IPS-20b (cell line): ENCODE data around the gene EHD3.

Source experiments
- H3K27ac ChIP-seq: one replicate; pipeline ENCODE4 v1.5.1; 2013; ENCODE audit warnings: low read length
- H3K27me3 ChIP-seq: 2 replicates; pipeline ENCODE4 v1.6.1; 2013; ENCODE audit warnings: mild to moderate bottlenecking, low read length, inconsistent platforms; ENCODE audit not compliant: insufficient read depth
- H3K36me3 ChIP-seq: 2 replicates; pipeline ENCODE4 v1.6.1; 2013; ENCODE audit warnings: low read depth, mild to moderate bottlenecking, inconsistent platforms, low read length, moderate library complexity; ENCODE audit not compliant: insufficient read depth
- H3K4me1 ChIP-seq: 2 replicates; pipeline ENCODE4 v1.6.1; 2013; ENCODE audit warnings: mild to moderate bottlenecking, control low read depth, inconsistent platforms, low read length, moderate library complexity; ENCODE audit not compliant: insufficient read depth
- H3K4me3 ChIP-seq: 2 replicates; pipeline ENCODE4 v1.5.1; 2013; ENCODE audit warnings: mild to moderate bottlenecking, low read length, inconsistent platforms
- H3K9ac ChIP-seq: 2 replicates; pipeline ENCODE4 v1.6.1; 2013; ENCODE audit warnings: low read depth, mild to moderate bottlenecking, inconsistent platforms, low read length, moderate library complexity
- H3K9me3 ChIP-seq: 2 replicates; pipeline ENCODE4 v1.6.1; 2013; ENCODE audit warnings: mild to moderate bottlenecking, low read depth, low read length, inconsistent platforms; ENCODE audit not compliant: insufficient read depth

The EHD3 gene

DNA sequence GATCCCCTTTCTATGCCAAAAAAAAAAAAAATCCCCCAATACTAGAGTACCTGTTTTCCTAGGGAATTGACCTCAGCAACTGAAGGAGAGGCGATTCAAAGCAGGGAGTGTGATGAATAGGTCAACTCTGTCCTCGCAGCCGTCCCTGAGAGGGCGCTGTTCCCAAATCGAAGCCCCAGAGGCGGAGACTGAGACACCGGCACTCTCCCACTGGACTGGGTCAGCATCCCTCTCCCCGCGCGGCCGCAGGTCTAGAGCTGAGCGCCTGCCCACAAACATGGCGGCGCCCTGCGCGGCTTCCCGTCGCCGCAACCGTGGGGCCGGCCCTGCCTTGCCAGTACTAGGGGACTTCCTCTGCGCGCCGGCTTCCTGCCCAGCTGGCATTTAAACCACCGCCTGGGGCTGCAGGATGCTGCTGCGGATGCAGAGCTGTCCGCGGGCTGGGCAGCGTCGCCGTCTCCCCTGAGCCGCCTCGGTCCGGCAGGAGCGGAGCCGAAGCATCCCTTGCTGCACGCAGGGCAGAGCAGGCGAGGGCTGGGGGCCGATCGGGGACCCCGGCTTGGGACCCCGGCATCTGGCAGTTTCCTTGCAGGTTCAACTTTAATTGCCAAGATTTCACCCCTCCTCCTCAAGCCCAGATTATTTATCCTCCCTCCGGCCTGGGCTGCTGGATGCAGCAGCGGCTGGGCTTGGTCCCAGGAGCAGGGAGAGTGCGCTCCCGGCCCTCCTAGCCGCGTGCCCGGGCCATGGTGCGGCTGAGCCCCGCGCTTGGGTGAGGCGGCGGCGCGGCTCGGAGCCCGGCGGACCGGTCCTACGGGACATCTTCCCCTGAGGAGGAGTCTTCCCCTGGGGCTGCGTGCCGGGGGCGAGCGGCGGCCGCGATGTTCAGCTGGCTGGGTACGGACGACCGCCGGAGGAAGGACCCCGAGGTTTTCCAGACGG lies at the start of gene EHD3:
Gene EHD3 (plus strand): TSS at position 412 of the 942 bp plus-strand sequence. CDS start 470 bp downstream, at position 882.
- Histone ChIP-seq H3K36me3 (no peaks in the 10 kb centered on the region), H3K27ac (no peak within 1 kb of the TSS), H3K4me3 (peak within 1 kb of the TSS; percentile 86), H3K4me1 (peaks cover 4% of the 10 kb centered on the region; the same call in 1 of the 2 replicates), H3K9me3 (no peaks in the 10 kb centered on the region), H3K27me3 (peaks cover 13% of the 10 kb centered on the region), H3K9ac (peak within 1 kb of the TSS; percentile 70; the same call in 1 of the 2 replicates)

DNA sequence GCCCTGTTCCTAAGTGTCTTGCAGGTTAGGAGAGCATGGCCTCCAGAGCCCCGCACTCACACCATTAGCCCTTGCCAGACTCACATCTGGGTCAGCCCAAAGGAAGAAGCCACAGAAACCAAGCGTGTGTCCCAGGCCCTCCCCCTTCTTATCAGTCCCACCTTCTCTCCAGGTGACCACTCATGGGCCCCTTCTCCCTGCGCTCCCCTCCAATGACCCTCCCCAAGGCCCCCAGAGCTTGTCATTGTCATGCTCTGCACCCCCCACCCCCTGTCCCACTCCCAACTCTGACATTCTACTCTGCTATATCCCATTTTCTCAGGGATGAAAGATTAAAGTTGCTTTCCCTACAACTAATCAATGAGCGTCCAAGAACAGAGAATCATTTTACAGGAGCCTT lies 46.8 kb upstream of the EHD3 start:
- Histone ChIP-seq H3K27ac (no peak overlapping the region), H3K36me3 (no peaks in the 10 kb centered on the region), H3K4me1 (no peaks in the 10 kb centered on the region), H3K9ac (no peak overlapping the region), H3K27me3 (0 out of 2 replicates have a peak, but pooled peaks cover 4% of the 10 kb centered on the region), H3K9me3 (no peaks in the 10 kb centered on the region), H3K4me3 (no peak overlapping the region)

DNA sequence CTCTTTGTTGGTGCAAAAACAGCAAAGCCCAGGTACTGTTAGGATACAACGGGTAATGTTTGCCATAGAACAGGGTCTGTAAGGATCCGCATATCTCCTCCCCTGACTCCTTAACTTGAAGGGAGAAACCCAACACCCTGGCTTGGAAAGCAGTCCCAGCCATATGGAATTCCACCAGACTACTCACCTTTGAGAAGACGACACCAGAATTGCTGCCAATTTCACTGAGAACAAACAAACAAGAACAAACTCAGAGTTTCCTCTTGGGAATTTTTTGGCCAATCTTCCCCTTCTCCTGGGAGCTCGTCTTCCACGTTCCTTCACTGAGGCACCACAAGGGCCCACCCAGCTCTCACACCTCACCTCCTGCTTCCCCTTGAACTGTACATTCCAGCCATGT lies 45.8 kb upstream of the EHD3 start:
- Histone ChIP-seq H3K36me3 (no peaks in the 10 kb centered on the region), H3K27me3 (0 out of 2 replicates have a peak, but pooled peaks cover 4% of the 10 kb centered on the region), H3K4me1 (no peaks in the 10 kb centered on the region), H3K27ac (no peak overlapping the region), H3K9ac (no peak overlapping the region), H3K9me3 (no peaks in the 10 kb centered on the region), H3K4me3 (no peak overlapping the region)

DNA sequence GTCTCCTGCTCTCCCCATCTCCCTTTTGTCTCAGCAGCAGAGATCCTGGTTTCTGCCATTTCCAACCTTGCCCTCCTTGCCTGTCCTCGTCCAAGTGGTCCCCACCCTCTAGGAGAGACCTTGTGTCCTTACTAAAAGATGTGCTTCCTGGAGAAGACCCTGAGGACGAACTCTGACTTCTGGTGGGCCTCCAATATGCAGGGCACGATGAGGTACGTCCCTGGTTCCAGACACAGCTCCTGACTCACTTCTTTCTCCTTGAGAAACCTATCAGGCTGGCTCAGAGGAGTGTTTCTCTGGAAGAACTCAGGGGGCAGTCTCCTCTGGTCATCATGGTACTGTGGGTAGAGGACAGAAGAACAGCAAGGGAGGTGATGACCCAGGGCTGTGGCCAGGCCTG lies 44.8 kb upstream of the EHD3 start:
- Histone ChIP-seq H3K4me3 (no peak overlapping the region), H3K27ac (no peak overlapping the region), H3K27me3 (0 out of 2 replicates have a peak, but pooled peaks cover 4% of the 10 kb centered on the region), H3K4me1 (no peaks in the 10 kb centered on the region), H3K9me3 (no peaks in the 10 kb centered on the region), H3K36me3 (no peaks in the 10 kb centered on the region), H3K9ac (no peak overlapping the region)

DNA sequence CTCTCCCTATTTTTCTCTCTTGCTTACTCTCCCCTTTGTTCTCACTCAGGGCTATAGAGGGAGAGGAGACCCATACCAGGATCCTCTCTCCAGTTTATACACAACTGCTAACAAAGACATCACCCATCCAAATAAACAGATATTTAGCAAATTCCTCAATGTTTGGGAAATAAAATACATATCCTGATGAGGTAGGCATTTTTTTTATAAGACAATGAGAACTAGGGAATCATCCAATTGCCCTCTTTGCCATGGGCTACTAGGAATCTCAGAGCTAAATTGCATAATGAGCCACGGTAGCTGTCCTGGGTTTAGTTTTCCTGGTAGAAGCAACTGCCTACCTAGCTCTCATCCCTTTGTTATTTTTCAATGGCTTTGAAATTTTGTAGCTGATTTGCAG lies 43.8 kb upstream of the EHD3 start:
- Histone ChIP-seq H3K4me3 (no peak overlapping the region), H3K4me1 (no peaks in the 10 kb centered on the region), H3K9ac (no peak overlapping the region), H3K27ac (no peak overlapping the region), H3K9me3 (no peaks in the 10 kb centered on the region), H3K36me3 (no peaks in the 10 kb centered on the region), H3K27me3 (no peaks in the 10 kb centered on the region)

DNA sequence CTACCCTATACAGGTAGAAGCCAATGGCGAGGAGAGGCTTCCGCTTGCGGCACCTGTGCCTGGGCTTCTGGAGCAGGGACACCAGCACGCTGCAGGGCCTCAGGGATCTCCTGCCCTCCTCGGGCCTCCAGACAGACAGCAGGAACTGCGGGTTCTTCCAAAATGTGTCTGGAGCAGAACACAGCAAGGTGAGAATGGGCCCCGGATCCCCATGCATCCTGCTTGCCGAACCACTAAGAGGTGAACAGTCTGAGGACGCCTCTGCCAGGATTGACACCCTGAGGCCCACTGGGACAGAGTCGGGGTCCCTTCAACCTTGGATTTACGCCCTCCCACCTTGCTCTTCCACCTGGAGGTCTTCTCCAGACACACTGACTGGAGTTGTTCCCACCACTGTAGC lies 42.0 kb upstream of the EHD3 start:
- no peaks in the 10 kb centered on the region for H3K4me1 ChIP-seq
- H3K9me3 ChIP-seq = no peaks in the 10 kb centered on the region
- no peaks in the 10 kb centered on the region for H3K36me3 ChIP-seq
- H3K9ac ChIP-seq = no peak overlapping the region; the same call in 1 of the 2 replicates
- H3K27ac ChIP-seq = no peak overlapping the region
- H3K4me3 ChIP-seq = no peak overlapping the region
- no peaks in the 10 kb centered on the region for H3K27me3 ChIP-seq

DNA sequence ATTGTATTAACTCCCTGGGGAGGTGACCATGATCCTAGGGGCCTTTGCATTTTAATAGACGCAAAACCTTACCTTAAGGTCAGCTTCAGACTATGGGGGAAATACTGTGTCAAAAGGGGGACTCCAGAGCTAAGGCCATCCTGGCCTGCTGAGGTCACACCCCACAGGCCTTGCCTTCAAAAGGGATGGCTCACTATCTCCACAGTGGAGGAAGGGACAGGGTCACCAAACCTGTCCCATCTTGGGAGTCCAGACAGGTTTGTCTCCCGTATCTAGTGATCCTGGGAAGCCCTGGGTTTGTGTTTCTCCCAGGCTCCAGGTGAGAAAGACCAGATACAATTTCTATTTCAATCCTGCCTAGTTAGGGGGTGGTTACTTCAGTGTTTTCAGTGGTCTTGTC lies 41.6 kb upstream of the EHD3 start:
- Histone ChIP-seq H3K36me3 (no peaks in the 10 kb centered on the region), H3K4me1 (no peaks in the 10 kb centered on the region), H3K9ac (no peak overlapping the region; the same call in 1 of the 2 replicates), H3K4me3 (no peak overlapping the region), H3K27ac (no peak overlapping the region), H3K27me3 (no peaks in the 10 kb centered on the region), H3K9me3 (no peaks in the 10 kb centered on the region)

DNA sequence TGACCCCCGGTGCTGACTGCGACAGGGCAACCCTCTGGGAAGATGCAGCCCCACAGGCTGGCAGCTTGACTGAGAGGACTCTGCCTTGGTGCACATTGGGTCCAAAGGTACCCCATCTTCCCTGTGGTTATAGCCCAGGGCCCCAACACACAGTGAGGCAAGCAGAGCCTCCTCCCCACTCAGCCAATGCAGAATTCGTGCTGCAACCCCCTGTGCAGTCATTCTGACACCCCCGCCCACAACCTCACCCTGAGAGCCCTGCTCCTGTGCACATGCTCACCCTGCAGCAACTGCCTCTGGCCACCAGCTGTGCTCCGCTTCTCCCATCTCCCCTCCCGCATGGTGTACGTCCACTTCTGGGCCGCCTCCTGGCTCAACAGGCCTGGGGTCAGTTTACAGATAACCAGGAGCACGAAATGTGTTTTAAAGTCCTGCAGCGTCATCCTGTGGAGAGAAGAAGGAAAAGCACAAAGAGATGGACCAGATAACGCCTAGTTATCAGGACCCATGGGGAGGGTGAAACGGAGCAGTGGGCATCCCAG lies 41.0 kb upstream of the EHD3 start:
- Histone ChIP-seq H3K27me3 (no peaks in the 10 kb centered on the region), H3K27ac (no peak overlapping the region), H3K4me3 (no peak overlapping the region), H3K9ac (no peak overlapping the region), H3K4me1 (no peaks in the 10 kb centered on the region), H3K9me3 (no peaks in the 10 kb centered on the region), H3K36me3 (no peaks in the 10 kb centered on the region)

DNA sequence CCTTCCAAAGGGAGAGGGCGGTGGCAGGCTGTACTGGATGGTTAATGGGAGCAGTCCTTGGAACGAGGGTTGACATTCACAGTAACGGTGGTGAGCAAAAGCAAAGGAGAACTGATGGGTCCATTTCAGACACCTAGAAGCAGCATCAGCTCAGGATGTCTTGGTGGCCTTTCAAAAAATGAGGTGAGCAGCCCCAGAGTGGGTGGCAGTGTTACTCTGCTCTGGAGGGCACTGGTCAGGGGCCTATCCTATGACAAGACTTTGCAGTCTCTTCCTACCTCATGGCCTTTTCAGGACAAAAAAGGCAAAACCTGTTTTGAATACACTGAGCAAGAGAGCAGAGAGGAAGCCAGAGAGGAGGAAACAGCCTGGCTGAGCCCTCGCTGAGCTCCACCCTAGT lies 40.1 kb upstream of the EHD3 start:
- Histone ChIP-seq H3K36me3 (no peaks in the 10 kb centered on the region), H3K27me3 (no peaks in the 10 kb centered on the region), H3K4me1 (no peaks in the 10 kb centered on the region)

DNA sequence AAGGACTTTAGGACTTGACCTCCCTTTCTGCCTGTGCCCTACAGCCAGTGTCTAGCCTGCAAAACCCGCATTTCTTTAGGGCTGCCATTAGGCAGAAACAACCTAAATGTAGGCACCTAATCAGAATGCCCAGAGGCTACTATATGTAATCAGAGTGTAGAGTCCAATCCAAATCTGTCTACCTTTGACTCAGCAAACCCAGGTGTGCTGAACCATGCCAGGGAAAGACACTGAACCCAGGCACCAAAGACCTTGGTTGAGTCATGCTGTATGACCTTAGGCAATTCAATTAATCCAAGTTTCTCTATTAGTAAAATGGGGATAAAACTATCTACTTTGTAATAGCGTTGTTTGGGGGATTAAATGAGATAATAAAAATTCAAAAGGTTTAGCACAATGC lies 37.3 kb upstream of the EHD3 start:
- Histone ChIP-seq H3K9me3 (no peaks in the 10 kb centered on the region), H3K27ac (no peak overlapping the region), H3K4me3 (no peak overlapping the region), H3K27me3 (no peaks in the 10 kb centered on the region), H3K9ac (no peak overlapping the region), H3K36me3 (no peaks in the 10 kb centered on the region), H3K4me1 (no peaks in the 10 kb centered on the region)

More for the DNA sequence above, 40.1 kb upstream of the EHD3 start:
- no peaks in the 10 kb centered on the region for H3K9me3 ChIP-seq
- H3K9ac ChIP-seq = no peak overlapping the region
- no peak overlapping the region for H3K4me3 ChIP-seq
- H3K27ac ChIP-seq = no peak overlapping the region

DNA sequence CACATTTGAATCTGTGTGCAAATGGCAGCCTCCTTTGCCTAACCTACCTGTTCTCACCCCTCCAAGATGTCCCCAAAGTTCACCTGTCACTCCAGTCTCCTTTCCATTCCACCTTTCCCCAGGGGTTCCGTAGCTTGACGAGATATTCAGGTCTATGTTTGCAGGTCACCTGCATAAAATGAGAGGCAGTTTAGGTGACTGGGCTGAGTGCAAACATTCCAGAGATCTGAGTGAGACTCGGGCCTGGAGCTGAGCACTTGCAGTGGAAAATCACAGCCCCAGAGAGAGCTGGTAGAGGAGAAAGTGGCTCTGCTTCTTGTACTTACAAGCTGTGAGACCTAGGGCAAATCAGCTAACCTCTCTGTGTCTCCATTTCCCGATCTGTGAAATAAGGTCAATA lies 36.8 kb upstream of the EHD3 start:
- no peaks in the 10 kb centered on the region for H3K4me1 ChIP-seq
- H3K9me3 ChIP-seq = no peaks in the 10 kb centered on the region
- no peaks in the 10 kb centered on the region for H3K27me3 ChIP-seq
- no peaks in the 10 kb centered on the region for H3K36me3 ChIP-seq
- H3K4me3 ChIP-seq = no peak overlapping the region
- no peak overlapping the region for H3K27ac ChIP-seq
- no peak overlapping the region for H3K9ac ChIP-seq

DNA sequence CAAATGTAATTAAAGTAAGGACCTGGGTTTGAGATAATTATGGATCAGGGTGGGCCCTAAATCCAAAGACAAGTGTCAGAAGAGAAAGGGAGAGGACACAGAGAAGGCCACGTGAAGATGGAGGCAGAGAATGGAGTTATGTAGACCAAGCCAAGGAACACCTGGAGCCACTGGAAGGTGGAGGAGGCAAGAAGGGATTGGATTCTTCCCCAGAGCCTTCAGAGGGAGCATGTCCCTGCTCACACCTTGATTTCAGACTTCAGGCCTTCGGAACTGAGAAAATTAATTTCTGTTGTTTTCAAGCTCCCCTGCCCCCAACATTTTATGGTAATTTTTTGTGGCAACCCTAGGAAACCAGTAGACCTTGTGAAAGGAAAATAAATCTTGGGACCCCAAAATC lies 36.3 kb upstream of the EHD3 start:
- H3K27me3 ChIP-seq = no peaks in the 10 kb centered on the region
- no peak overlapping the region for H3K27ac ChIP-seq
- no peaks in the 10 kb centered on the region for H3K4me1 ChIP-seq
- H3K36me3 ChIP-seq = no peaks in the 10 kb centered on the region
- no peaks in the 10 kb centered on the region for H3K9me3 ChIP-seq
- H3K4me3 ChIP-seq = no peak overlapping the region
- H3K9ac ChIP-seq = no peak overlapping the region
